HG03571 (cell line): ENCODE measurements around the gene ADAD1.
A peak's percentile ranks its signal among the peaks of the same experiment; 100 is the strongest.

Experiments used
- ATAC-seq: cut with Tn5 transposase; IDR thresholded peaks from one replicate; pipeline ENCODE4 v1.9.1; 2021; ENCODE audit not compliant: unreplicated experiment

The ADAD1 gene

DNA sequence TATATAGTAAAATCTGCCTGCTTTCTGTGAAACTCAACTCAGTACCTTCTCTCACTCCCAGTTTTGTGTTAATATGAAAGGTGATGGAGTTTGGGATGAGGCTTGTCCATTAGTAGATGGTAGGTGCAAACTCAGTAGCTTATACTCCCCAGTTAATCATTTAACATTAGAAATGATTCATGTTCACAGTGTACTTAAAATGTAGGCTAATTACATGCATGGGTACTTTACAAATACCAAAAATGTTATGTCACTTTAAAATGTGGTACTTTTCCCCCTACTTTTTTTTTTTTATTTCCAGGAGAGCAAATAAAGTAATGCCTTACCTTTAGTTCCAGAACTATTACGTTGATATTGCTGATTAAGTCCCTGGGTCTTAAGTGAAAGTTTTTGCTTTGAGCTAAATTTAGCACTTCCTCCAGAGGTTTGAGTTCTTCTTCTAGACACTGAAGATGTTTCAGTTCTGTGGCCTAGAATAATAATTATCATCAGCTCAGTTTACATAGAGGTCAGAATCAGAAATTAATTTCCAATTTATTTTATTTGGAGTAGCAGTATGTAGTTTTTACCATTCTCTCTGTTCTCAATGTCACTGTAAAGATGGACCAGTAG is 74.7 kb downstream of the ADAD1 start:
- no peak for ATAC-seq

DNA sequence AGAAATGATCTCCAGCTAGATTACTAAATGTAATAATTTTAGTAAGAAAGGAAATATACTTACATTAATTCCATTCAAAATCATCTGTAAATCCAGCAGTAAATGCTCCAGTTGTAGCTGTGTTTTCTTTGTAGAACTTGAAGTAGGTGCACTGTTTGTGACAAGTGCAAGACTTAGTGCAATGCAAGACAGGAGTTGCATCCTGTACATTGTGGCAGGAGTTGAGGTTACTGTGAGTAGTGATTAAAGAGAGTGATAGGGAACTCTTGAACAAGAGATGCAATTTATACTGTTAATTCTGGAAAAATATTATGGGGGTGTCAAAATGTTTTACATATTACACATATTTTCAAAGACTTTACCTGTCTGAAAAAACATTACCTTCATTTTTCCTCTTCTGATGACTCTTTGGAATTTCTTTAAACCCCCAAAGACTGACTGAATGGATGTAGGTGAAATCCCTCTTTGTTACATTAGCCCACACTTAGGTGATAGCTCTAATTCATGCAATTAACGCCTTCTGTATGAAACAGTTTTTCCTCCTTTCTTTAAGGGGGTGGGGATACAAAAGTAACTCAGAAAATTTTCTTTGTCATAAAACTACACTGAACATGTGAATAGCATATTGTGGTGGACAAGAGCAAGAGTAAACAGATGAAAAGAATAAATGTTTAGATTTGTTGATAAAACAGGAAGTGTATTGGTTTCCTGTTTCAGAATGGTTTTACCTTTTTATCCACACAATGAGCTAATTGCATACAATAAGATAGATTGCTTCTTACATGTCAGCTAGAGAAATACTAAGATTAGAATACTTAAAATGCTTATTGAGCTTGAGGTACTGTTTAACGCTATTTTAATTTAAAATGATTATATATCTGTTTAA is 77.7 kb downstream of the ADAD1 start, which contains the start of gene IL2:
Gene IL2 (minus strand): TSS at position 495 of the 886 bp plus-strand sequence. CDS start 285 bp downstream, at position 210.
- no peak for ATAC-seq

DNA sequence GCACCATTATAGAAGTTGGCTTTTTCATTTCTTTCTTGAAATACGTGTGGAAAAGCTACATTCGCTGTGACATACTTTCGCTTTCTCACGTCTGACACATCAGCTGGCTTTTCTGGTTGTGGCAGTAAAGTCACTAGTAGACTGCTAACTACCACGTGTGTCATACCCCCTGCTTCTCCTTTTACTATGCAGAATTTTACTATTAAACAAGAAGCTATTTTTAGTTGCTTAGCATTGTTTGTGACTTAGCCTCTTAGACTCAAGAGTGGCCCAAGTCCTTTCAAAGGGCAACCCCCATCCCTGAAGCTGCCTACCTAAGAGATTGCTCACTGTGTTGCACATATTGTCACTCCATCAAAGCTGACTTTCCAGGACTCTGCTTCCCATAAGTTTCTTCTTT is 79.8 kb downstream of the ADAD1 start:
- peak; percentile 75 for ATAC-seq

GRCh38 chr4:122469457-122469856 is 90.6 kb downstream of the ADAD1 start:
- ATAC-seq = no peak

- no peak for ATAC-seq
Measured at GRCh38 chr4:122475233-122475632, 96.4 kb downstream of the ADAD1 start.

DNA sequence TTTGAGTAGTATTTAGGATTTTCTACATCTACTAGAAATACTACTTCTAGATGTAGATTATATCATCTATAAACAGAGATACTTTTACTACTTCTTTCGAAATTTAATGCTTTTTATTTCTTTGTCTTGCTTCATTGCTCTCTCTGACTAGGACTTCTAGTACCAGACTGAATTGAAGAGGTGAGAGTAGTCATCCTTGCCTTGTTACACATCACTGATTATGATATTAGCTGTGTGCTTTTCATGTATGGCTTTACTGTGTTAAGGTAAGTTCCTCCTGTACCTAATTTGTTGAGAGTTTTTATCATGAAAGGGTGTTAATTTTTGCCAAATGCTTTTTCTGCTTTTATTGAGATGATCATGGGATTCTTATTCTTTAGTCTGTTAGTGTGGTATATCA is 97.3 kb downstream of the ADAD1 start:
- ATAC-seq = no peak

GRCh38 chr4:122476745-122477144 is 97.9 kb downstream of the ADAD1 start:
- ATAC-seq = no peak
